Activated CD4-positive, alpha-beta T cell treated with anti-CD3 and anti-CD28 coated beads, Interleukin-2, amount 50 U/mL, for 24 hours (primary cell): ENCODE results near the gene ZEB2.

Source experiments
- DNase-seq, 2 donors: peaks; one replicate each; pipeline ENCODE4 v3.0.0-alpha.2; 2020; ENCODE audit warnings: low read depth in 1 of 2, low spot score in 1 of 2

The ZEB2 gene

GRCh38 chr2:144513388-144514101, 6.4 kb downstream of the ZEB2 start:
- no peak for DNase-seq

GRCh38 chr2:144512891-144513351, 7.0 kb downstream of the ZEB2 start:
- no peak for DNase-seq

GRCh38 chr2:144512470-144512869, 7.4 kb downstream of the ZEB2 start:
- DNase-seq, result no peak

DNA sequence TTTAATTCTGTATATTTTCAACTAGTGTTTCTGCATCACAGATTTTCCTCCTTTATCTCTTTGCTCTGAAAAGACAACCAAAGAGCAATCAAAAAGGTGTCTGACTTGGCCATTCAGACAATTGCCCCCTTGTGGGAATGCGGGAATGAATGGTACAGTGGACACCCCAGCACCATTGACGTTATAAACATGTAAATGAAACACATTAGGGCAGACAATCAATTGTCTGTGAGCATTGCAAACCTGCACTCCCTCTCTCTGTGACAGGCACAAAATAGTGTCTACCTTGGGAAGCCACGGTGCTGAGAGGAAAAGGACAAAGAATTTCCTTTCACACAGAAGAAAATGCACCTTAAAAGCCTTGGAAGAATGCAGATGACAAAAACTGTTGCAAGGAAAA, 8.0 kb downstream of the ZEB2 start:
- no peak for DNase-seq

- DNase-seq, result no peak
These were observed 8.6 kb downstream of the ZEB2 start for GRCh38 chr2:144511226-144511810.

DNA sequence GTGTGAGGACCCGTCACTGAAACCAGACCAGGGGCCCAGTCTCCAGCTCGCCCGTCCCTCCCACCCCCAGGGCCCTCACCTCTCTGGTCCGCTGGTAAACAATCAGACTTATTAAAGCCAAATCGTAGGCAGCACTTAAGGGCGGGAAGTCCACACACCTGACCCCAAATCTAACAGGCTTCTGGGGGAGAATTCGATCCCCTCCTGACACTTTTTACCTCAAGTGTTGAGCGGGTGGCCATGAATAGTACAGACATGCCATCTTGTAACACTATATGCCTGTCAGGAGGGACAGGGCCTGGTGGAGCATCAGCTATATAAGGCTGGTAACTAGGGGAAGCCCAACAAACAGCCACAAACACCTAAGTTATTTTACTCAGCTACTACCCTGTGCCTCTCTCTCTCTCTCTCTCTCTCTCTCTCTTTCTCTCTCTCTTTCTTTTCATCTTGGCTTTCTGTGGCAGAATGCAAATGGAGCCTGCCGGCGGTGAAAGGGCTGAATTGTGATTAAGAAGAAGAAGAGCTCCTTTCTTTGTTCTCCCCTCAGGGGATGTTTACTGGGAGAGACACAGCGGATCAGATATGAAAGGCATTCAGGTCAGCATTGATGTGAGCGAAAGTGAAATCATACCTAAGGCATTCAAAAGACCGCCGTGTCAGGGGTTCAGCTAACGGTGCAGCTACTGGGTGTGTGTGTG, 9.5 kb downstream of the ZEB2 start:
- DNase-seq, result no peak

DNA sequence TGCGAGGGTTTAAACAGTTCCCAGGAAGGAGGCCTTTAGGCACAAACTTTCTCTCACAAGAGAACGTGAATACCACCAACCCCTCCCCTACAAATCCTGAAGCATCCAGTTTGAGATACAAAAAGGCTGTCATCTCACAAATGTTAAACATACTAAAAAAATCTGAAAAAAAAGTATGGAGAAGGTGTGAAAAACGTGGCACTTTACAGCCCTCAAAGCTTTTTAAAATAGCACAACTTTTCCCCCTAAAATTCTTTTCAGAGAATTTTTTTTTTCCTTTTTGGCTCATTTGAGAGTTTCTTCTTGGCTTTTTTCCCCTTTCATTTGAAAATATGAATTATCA, 10.1 kb downstream of the ZEB2 start:
- DNase-seq, result no peak

- no peak for DNase-seq
These were observed 10.7 kb downstream of the ZEB2 start for GRCh38 chr2:144509001-144509878.

GRCh38 chr2:144508172-144508851, 11.6 kb downstream of the ZEB2 start:
- no peak for DNase-seq

GRCh38 chr2:144507441-144508171, 12.3 kb downstream of the ZEB2 start:
- no peak for DNase-seq

GRCh38 chr2:144505245-144505831, 14.6 kb downstream of the ZEB2 start:
- no peak for DNase-seq

- no peak for DNase-seq
These were observed 15.7 kb downstream of the ZEB2 start for GRCh38 chr2:144504218-144504641.

GRCh38 chr2:144503242-144503641, 16.7 kb downstream of the ZEB2 start:
- no peak for DNase-seq

GRCh38 chr2:144502369-144502768, 17.6 kb downstream of the ZEB2 start:
- DNase-seq, result no peak

GRCh38 chr2:144501627-144502026, 18.3 kb downstream of the ZEB2 start:
- DNase-seq, result no peak

GRCh38 chr2:144501118-144501517, 18.8 kb downstream of the ZEB2 start:
- DNase-seq, result no peak

DNA sequence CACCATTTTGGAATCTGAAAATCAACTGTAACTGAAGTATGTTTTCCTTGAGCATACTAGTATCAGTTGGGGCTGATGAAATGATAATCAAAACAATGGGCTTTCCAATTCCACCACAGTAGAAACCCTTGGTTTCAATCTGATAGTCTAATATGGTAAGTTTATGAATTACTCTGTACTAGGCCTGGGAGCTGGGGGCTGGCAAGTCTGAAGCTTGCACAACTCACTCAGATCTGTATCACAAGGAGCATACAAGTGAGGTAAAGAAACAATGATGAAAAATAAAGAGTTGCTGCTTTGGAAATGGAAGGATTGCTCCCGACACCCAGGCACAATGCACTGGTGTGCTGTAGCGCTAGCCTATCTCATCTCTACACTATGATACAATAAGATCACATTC, 19.4 kb downstream of the ZEB2 start:
- no peak for DNase-seq

- no peak for DNase-seq
These were observed 21.6 kb downstream of the ZEB2 start for GRCh38 chr2:144498277-144498676.

DNA sequence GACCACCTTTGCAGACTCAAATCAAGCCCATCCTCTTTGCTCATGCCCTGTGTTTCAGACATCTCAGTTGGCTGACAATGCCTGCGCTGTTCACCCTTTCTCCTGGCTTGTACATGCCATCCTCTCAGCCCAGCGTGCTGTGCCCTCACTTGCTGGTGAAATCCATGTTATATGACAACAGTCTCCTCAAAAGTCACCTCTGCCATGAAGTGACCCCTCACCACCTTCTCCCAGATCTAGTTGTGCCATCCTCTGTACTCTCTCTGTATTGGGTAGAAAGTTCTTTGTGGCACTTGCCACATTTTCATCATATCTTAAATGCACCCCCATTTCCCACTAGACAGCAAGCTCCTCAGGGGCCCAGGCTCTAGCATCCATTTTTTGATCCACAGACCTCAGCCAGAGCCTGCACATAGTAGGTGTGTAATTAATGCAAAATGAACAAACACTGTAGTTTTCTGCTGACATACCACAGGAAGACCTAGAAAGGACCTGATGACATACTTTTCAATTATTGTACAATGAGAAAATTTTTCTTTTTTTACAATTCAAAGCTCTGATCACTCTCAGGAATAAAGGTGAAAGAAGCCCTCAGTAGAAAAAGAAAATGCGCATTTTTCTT, 22.8 kb downstream of the ZEB2 start:
- no peak for DNase-seq
